Endodermal cell (in vitro differentiated cells): ENCODE data around the gene DLGAP1. TPM values are rescaled to one million over a fixed set of nuclear protein-coding genes. Genes with fewer than 3 reads are reported as not detected.
"Not testable (repeated sequence)": the region's sequence is repeated elsewhere in the genome, so short reads cannot be mapped to it uniquely, and the experiment has no call there.

ENCODE experiments used
- DNase-seq: peaks from one replicate; pipeline ENCODE4 v3.0.0-alpha.2; 2017
- H3K27ac ChIP-seq: 2 replicates; pipeline ENCODE4 v1.5.1; 2013; ENCODE audit warnings: mild to moderate bottlenecking, low read depth, low read length, moderate library complexity
- H3K27me3 ChIP-seq: 2 replicates; pipeline ENCODE4 v1.6.1; 2013; ENCODE audit warnings: mild to moderate bottlenecking, low read length, moderate library complexity; ENCODE audit not compliant: insufficient read depth, control insufficient read depth, poor library complexity, severe bottlenecking
- H3K36me3 ChIP-seq: 2 replicates; pipeline ENCODE4 v1.7.0; 2013; ENCODE audit warnings: mild to moderate bottlenecking, low read length, moderate library complexity; ENCODE audit not compliant: control insufficient read depth, insufficient read depth
- H3K4me1 ChIP-seq: one replicate; pipeline ENCODE4 v1.7.0; 2013; ENCODE audit warnings: low read length; ENCODE audit not compliant: control insufficient read depth, insufficient read depth
- H3K4me3 ChIP-seq: 2 replicates; pipeline ENCODE4 v1.5.1; 2013; ENCODE audit warnings: mild to moderate bottlenecking, low read length, moderate library complexity
- H3K9ac ChIP-seq: 2 replicates; pipeline ENCODE4 v1.6.1; 2013; ENCODE audit warnings: mild to moderate bottlenecking, low read length, moderate library complexity; ENCODE audit not compliant: poor library complexity, severe bottlenecking; ENCODE audit errors: extremely low read depth
- H3K9me3 ChIP-seq: 2 replicates; pipeline ENCODE4 v1.6.1; 2013; ENCODE audit warnings: mild to moderate bottlenecking, low read length, moderate library complexity; ENCODE audit not compliant: control insufficient read depth
- H3K27ac Mint-ChIP-seq: 2 replicates; pipeline ENCODE4 v1.8.0; 2020; ENCODE audit warnings: mixed read lengths
- H3K27me3 Mint-ChIP-seq: 2 replicates; pipeline ENCODE4 v1.8.0; 2021; ENCODE audit warnings: mild to moderate bottlenecking, mixed read lengths; ENCODE audit not compliant: insufficient read depth
- H3K36me3 Mint-ChIP-seq: 2 replicates; pipeline ENCODE4 v1.8.0; 2020; ENCODE audit warnings: low read depth, mixed read lengths
- H3K4me1 Mint-ChIP-seq: 2 replicates; pipeline ENCODE4 v1.8.0; 2020; ENCODE audit warnings: mixed read lengths
- H3K4me3 Mint-ChIP-seq: 2 replicates; pipeline ENCODE4 v1.8.0; 2020; ENCODE audit warnings: mild to moderate bottlenecking, moderate library complexity, mixed read lengths
- H3K9me3 Mint-ChIP-seq: 2 replicates; pipeline ENCODE4 v1.8.0; 2020; ENCODE audit warnings: mild to moderate bottlenecking, mixed read lengths
- CTCF ChIP-seq: fragments of 200-600 bp; sonication (generic); conservative IDR thresholded peaks from 2 replicates; pipeline ENCODE4 v1.5.0; 2021; ENCODE audit warnings: antibody characterized with exemption, mild to moderate bottlenecking
- WGBS, 2 experiments: methylation state at CpG; one replicate each; pipeline versions ENCODE4 v1.1.5 to v1.1.7; 2013; ENCODE audit warnings: missing lambda C conversion rate in 2 of 2, mixed read lengths in 1 of 2; ENCODE audit not compliant: insufficient coverage in 1 of 2, insufficient read length in 1 of 2; 5-methylcytosine and 5-hydroxymethylcytosine counted together
- total RNA-seq, 2 donors: library from RNA; stranded (reverse); fragmentation: NEBNext Ultra II Directional in 1 of 2; extraction: Animal tissue kit (Norgen Biotek cat#: 25700) in 1 of 2; gene quantifications; 2 replicates in 1 of 2; 3 replicates in 1 of 2; pipeline ENCODE4 v1.2.1, GENCODE V29; 2021

DLGAP1 gene
- total RNA-seq, 2 donors from 2014 or later = 11.5 to 21.5 TPM

- no peak overlapping the region for H3K27ac ChIP-seq
- H3K9me3 ChIP-seq = no peaks in the 10 kb centered on the region
- H3K4me1 ChIP-seq = no peaks in the 10 kb centered on the region
- WGBS, 2 experiments = 88 to 92% methylated on average over 6 of the region's 7 CpGs
- no peak overlapping the region for H3K4me3 ChIP-seq
- peaks cover 2% of the 10 kb centered on the region for H3K9me3 Mint-ChIP-seq
- peaks cover 7% of the 10 kb centered on the region for H3K4me1 Mint-ChIP-seq
- H3K27me3 Mint-ChIP-seq = no peaks in the 10 kb centered on the region
- H3K9ac ChIP-seq = no peak overlapping the region
- no peaks in the 10 kb centered on the region for H3K27me3 ChIP-seq
- DNase-seq = no peak
- H3K27ac Mint-ChIP-seq = no peak overlapping the region
- TF ChIP-seq CTCF = no peak
- H3K4me3 Mint-ChIP-seq = no peak overlapping the region
- no peaks in the 10 kb centered on the region for H3K36me3 ChIP-seq
- no peaks in the 10 kb centered on the region for H3K36me3 Mint-ChIP-seq
Measured at GRCh38 chr18:4040391-4041092, 414.6 kb downstream of the DLGAP1 start.

GRCh38 chr18:4035521-4035920, 419.6 kb downstream of the DLGAP1 start:
- Mint-ChIP-seq H3K4me3 (no peak overlapping the region), H3K27ac (no peak overlapping the region), H3K4me1 (peaks cover 10% of the 10 kb centered on the region), H3K9me3 (peaks cover 9% of the 10 kb centered on the region), H3K27me3 (no peaks in the 10 kb centered on the region), H3K36me3 (peaks cover 6% of the 10 kb centered on the region)
- WGBS, 2 experiments = 71 to 74% methylated on average over 6 of the region's 6 CpGs
- no peaks in the 10 kb centered on the region for H3K36me3 ChIP-seq
- H3K9ac ChIP-seq = no peak overlapping the region
- DNase-seq = no peak
- no peak overlapping the region for H3K27ac ChIP-seq
- no peaks in the 10 kb centered on the region for H3K27me3 ChIP-seq
- peaks cover 9% of the 10 kb centered on the region for H3K9me3 ChIP-seq
- H3K4me1 ChIP-seq = no peaks in the 10 kb centered on the region
- no peak for TF ChIP-seq CTCF
- H3K4me3 ChIP-seq = no peak overlapping the region

- H3K4me3 Mint-ChIP-seq, H3K27ac ChIP-seq, H3K4me1 Mint-ChIP-seq, H3K36me3 ChIP-seq, H3K27me3 Mint-ChIP-seq, H3K9me3 Mint-ChIP-seq, H3K27me3 ChIP-seq, DNase-seq, H3K27ac Mint-ChIP-seq, H3K36me3 Mint-ChIP-seq, H3K4me1 ChIP-seq, H3K9me3 ChIP-seq, H3K9ac ChIP-seq: not testable (repeated sequence)
- peak overlapping the region; percentile 53 for H3K4me3 ChIP-seq
- 87 to 94% methylated on average over 2 to 4 of the region's 4 CpGs for WGBS, 2 experiments
Measured at GRCh38 chr18:4034815-4035214, 420.3 kb downstream of the DLGAP1 start.

- H3K9me3 ChIP-seq = peaks cover 8% of the 10 kb centered on the region
- TF ChIP-seq CTCF = no peak
- H3K27me3 ChIP-seq = no peaks in the 10 kb centered on the region
- Mint-ChIP-seq H3K4me3 (no peak overlapping the region), H3K27ac (no peak overlapping the region), H3K36me3 (peaks cover 3% of the 10 kb centered on the region), H3K9me3 (peaks cover 2% of the 10 kb centered on the region), H3K4me1 (peaks cover 21% of the 10 kb centered on the region), H3K27me3 (no peaks in the 10 kb centered on the region)
- no peaks in the 10 kb centered on the region for H3K4me1 ChIP-seq
- no peaks in the 10 kb centered on the region for H3K36me3 ChIP-seq
- no peak overlapping the region for H3K4me3 ChIP-seq
- H3K27ac ChIP-seq = no peak overlapping the region
- no peak overlapping the region for H3K9ac ChIP-seq
- DNase-seq = no peak
- 83 to 87% methylated on average over 1 of the region's 1 CpG for WGBS, 2 experiments
Measured at GRCh38 chr18:4026542-4026941, 428.6 kb downstream of the DLGAP1 start.
